Measurements from ENCODE around the gene SLC5A1.

SLC5A1 gene

GRCh38 chr22:32066820-32067219 lies 23.8 kb downstream of the SLC5A1 start:
- TF ChIP-seq GATA3 (IDR thresholded peaks at IDR 0.05; ENCODE audit: low read depth, low read length) (no peak), GATA2 (IDR thresholded peaks at IDR 0.05; ENCODE audit: low read depth, low read length) (no peak)

- TF ChIP-seq GATA2 (IDR thresholded peaks at IDR 0.05; ENCODE audit: low read depth, low read length) (no peak), GATA3 (IDR thresholded peaks at IDR 0.05; ENCODE audit: low read depth, low read length) (no peak)
These were observed 24.6 kb downstream of the SLC5A1 start for GRCh38 chr22:32067613-32068012.

GRCh38 chr22:32069579-32070372 lies 26.7 kb downstream of the SLC5A1 start:
- TF ChIP-seq GATA2 (IDR thresholded peaks at IDR 0.05; ENCODE audit: low read depth, low read length) (no peak), GATA3 (IDR thresholded peaks at IDR 0.05; ENCODE audit: low read depth, low read length) (no peak)

GRCh38 chr22:32073262-32073661 lies 30.2 kb downstream of the SLC5A1 start:
- TF ChIP-seq GATA2 (IDR thresholded peaks at IDR 0.05; ENCODE audit: low read depth, low read length) (no peak), GATA3 (IDR thresholded peaks at IDR 0.05; ENCODE audit: low read depth, low read length) (no peak)

GRCh38 chr22:32073823-32074380 lies 30.8 kb downstream of the SLC5A1 start:
- TF ChIP-seq GATA2 (IDR thresholded peaks at IDR 0.05; ENCODE audit: low read depth, low read length) (no peak), GATA3 (IDR thresholded peaks at IDR 0.05; ENCODE audit: low read depth, low read length) (no peak)

- no peak for TF ChIP-seq GATA3 (IDR thresholded peaks at IDR 0.05; ENCODE audit: low read depth, low read length)
- no peak for TF ChIP-seq GATA2 (IDR thresholded peaks at IDR 0.05; ENCODE audit: low read depth, low read length)
These were observed 33.1 kb downstream of the SLC5A1 start for GRCh38 chr22:32075997-32076760.

GRCh38 chr22:32076761-32077084 lies 33.7 kb downstream of the SLC5A1 start:
- no peak for TF ChIP-seq GATA2 (IDR thresholded peaks at IDR 0.05; ENCODE audit: low read depth, low read length)

- TF ChIP-seq GATA3 (IDR thresholded peaks at IDR 0.05; ENCODE audit: low read depth, low read length) (no peak), GATA2 (IDR thresholded peaks at IDR 0.05; ENCODE audit: low read depth, low read length) (no peak)
These were observed 34.1 kb downstream of the SLC5A1 start for GRCh38 chr22:32077151-32077550.

- TF ChIP-seq GATA3 (IDR thresholded peaks at IDR 0.05; ENCODE audit: low read depth, low read length) = no peak
- no peak for TF ChIP-seq GATA2 (IDR thresholded peaks at IDR 0.05; ENCODE audit: low read depth, low read length)
These were observed 36.3 kb downstream of the SLC5A1 start for GRCh38 chr22:32079130-32080089.

GRCh38 chr22:32080904-32081303 lies 37.8 kb downstream of the SLC5A1 start:
- TF ChIP-seq GATA2 (IDR thresholded peaks at IDR 0.05; ENCODE audit: low read depth, low read length) (no peak), GATA3 (IDR thresholded peaks at IDR 0.05; ENCODE audit: low read depth, low read length) (no peak)

GRCh38 chr22:32082331-32082730 lies 39.3 kb downstream of the SLC5A1 start:
- TF ChIP-seq GATA3 (IDR thresholded peaks at IDR 0.05; ENCODE audit: low read depth, low read length) = no peak
- TF ChIP-seq GATA2 (IDR thresholded peaks at IDR 0.05; ENCODE audit: low read depth, low read length) = no peak

GRCh38 chr22:32083000-32083399 lies 39.9 kb downstream of the SLC5A1 start:
- no peak for TF ChIP-seq GATA2 (IDR thresholded peaks at IDR 0.05; ENCODE audit: low read depth, low read length)
- TF ChIP-seq GATA3 (IDR thresholded peaks at IDR 0.05; ENCODE audit: low read depth, low read length) = no peak

- TF ChIP-seq GATA3 (IDR thresholded peaks at IDR 0.05; ENCODE audit: low read depth, low read length) (no peak), GATA2 (IDR thresholded peaks at IDR 0.05; ENCODE audit: low read depth, low read length) (no peak)
These were observed 40.8 kb downstream of the SLC5A1 start for GRCh38 chr22:32083814-32084213.

GRCh38 chr22:32088084-32088483 lies 45.0 kb downstream of the SLC5A1 start:
- no peak for TF ChIP-seq GATA3 (IDR thresholded peaks at IDR 0.05; ENCODE audit: low read depth, low read length)
- TF ChIP-seq GATA2 (IDR thresholded peaks at IDR 0.05; ENCODE audit: low read depth, low read length) = no peak
